GM19025 (cell line): ENCODE data around the gene ITM2C.

Experiments used
- ATAC-seq: cut with Tn5 transposase; IDR thresholded peaks from one replicate; pipeline ENCODE4 v1.9.1; 2021; ENCODE audit warnings: mild to moderate bottlenecking, low read depth, moderate library complexity; ENCODE audit not compliant: unreplicated experiment

Gene ITM2C, protein sequence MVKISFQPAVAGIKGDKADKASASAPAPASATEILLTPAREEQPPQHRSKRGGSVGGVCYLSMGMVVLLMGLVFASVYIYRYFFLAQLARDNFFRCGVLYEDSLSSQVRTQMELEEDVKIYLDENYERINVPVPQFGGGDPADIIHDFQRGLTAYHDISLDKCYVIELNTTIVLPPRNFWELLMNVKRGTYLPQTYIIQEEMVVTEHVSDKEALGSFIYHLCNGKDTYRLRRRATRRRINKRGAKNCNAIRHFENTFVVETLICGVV

DNA sequence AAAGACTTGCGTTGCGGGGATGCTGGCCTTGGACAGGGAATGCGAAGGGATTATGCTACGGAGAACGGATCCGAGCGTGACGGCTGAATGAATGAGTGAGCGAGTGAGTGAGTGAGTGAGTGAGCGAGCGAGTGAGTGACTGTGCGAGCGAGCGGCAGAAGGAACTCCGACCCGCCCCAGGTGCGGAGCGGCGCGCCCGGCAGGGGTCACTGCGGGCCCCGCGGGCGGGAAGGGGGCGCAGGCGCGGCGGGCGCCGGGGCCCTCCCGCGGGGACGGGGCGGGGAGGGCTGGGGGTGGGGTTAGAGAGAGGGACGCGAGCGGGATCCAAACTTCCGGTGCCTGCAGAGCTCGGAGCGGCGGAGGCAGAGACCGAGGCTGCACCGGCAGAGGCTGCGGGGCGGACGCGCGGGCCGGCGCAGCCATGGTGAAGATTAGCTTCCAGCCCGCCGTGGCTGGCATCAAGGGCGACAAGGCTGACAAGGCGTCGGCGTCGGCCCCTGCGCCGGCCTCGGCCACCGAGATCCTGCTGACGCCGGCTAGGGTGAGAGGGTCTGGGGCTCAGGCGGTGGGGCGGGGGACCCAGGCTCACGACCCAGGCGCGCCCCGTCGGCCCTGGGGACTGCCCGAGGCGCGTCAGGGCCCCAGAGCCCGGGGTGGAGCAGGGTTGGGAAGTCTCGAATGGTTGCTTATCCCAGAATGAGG, at the start of gene ITM2C:
Gene ITM2C, plus strand, starts transcription at position 338 of the 702 bp plus-strand sequence. Its CDS starts 84 bp downstream, at position 422.
- ATAC-seq, result peak; percentile 54

DNA sequence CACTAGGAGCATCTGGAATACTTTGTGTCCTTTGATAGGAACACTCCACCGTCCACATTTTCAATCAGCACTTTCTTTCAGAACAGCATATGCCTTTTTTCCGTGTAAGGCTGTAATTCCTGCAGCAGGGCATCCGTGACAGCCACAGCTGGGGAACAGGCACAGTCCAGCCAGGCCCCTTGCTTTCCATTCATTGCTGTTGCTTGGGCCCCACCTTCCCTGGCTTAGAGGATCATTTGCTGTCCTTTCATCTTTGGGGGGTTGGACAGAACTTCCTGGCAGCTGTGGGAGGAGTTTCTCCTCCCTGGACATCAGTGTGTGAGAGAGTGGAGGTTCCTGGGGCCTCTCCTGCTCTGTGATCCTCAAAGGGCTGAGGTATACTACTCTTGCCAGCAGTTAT, 49.7 kb upstream of the ITM2C start:
- ATAC-seq, result no peak

DNA sequence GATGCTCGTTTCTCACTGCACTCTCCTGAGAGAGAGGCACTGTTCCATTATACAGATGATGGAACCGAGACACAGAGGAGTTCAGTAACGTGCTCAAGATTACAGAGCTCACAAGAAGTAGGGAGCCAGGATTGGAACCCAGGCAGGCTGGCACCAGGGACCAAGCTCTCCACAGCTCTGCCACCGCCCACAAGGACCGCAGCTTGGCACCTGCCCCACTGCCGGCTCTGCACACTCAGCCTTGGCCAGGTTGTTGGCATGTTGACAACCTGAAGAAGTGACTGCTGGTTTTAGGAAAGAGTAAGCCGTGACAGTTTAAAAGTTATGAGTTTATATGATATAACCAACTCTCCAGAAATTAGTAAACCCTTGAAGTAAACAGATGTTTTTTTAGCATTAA, 48.0 kb upstream of the ITM2C start:
- ATAC-seq, result no peak

DNA sequence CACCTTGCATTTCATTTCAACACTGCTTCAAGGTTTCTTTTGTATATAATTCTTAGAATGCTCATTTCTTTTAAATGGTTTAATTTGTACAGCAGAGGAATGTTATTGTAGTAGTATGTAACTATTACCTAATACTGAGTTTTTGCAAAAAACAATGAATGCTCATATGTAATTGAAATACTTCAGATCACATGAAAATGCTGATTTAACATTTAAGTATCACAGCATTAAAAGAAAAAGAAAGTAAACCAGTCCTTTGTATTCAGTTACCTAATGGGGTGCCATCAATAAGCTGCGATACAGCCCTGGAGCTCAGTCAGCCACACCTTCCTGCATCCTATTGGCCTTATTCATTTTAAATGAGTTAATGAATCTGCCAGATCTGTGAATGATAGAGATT, 45.3 kb upstream of the ITM2C start:
- ATAC-seq, result no peak

DNA sequence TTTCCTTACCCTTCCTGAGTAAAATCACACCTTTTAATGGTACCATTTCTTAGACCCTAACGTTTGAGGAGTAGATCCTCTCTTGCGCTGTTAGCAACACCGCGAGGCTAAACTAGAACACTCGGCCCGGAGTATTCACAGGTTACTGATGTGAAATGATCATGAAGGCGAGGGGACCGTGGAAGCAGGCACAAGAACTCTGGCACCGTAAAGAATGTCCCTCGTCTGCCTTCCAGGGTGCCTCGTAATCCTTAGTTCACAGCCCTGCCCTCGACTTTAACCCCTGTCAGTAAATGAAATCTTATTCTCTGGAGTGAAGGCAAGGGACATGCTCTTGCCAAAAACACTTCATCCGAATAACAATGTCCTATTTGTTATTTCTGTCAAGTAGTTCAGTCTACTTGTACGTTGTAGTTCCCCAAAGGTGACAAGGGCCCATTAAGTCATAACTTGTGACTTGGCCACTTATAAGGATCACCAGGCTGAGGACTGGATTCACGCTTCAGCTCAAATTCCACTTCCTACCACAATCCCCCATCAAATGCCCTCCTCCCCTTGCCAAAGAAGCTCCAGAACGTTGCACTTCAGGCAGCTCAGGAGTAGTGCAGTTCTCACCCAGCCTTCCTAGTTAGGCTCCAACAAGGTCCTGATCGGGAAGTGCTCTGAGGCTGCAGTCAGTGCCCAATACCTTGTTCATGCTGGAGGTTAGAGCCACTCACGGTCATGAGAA, 43.3 kb upstream of the ITM2C start:
- ATAC-seq, result no peak

DNA sequence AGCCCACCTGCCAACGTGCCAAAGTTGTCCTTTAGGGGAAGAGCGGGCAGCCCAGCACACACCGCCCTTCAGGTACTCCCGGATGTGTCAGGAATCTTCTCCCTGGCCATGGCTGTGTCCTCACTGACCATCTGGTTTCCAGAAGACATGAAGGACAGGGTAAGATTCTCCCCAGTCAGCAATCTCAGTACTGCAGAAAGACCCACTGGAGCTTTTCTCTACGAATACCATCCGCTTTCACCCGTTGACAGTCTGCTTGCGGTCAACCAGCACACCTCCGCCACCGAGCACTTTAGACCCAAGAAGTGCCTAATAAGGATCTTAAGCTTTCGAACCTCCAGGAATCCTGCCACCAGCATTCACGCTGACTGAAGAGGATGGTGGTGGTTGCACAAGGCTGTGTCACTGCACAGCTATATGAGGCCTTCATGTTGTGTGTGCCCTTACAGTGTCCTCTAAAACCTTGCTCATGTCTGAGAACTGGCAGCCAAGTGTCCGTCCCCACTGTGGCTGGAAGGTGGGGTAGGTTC, 42.7 kb upstream of the ITM2C start:
- no peak for ATAC-seq

DNA sequence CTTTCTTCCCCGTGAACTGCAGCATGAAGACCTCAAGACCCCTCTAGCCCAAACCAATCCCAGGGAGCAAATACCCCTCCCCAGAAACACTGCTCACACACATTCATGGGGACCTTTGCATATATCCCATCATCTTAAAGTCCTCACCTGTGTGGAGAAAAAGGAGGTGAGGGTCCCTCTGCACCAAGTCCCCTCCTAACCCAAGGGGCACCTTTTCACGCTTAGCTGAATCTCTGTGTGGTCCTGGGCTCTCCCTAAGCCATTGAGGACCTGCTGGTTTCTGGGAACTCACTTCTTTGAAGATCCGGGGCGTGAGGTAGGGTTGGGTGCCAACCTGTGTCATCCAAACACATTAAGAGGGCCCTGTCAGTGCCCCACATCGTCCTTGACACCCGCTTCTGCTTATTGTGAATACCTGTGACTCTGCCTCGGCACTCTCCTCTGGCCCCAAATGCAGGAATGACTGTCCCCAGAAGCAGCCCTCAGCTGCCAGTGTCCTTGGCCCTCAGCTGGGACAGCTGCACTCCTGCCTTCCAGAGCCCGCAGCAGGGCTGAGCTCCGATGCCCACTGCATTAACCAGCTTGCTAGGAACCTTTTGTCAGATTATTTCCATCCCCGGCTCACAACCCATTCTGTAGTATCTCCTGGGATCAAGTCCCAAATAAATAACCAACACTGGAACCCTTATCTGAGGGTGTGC, 41.3 kb upstream of the ITM2C start:
- ATAC-seq, result no peak

DNA sequence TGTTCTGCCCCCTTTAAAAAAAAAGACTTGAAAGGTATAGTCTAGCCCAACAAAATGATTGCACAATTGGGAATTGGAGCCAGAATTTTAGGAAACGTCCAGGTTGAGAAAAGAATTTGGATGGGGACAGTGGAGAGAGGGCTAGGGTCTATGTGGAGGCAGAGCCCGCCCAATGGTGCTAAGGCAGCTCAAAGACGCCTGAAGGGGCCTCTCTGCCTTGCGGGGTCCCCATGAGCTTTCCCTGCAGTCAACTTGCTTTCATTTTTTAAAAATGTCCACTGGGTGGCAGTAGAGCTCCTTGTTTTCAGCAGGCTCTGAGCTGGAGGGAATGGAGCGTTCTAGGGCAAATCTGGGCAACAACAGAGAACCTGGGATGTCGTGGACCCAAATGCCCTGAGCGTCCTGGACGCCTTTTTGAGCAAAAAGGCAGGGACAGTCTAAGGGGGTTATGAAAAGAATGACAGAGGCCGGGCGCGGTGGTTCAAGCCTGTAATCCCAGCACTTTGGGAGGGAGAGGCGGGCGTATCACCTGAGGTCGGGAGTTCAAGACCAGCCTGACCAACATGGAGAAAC, 40.2 kb upstream of the ITM2C start:
- ATAC-seq, result no peak

DNA sequence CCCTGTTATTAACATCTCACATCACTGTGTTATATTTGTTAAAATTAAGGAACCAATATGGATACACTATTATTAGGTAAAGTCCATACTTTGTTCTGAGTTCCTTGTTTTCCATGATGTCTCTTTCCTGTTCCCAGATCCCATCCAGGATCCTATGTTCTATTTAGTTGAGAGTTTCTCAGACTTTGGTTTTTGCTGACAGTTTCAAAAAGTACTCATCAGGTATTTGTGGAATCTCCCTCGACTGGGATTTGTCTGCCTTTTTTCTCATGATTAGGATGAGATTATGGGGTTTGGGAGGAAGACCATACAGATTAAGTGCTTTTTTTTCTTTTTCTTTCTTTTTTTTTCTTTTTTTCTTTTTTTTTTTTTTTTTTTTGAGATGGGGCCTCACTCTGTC, 39.4 kb upstream of the ITM2C start:
- ATAC-seq, result no peak

DNA sequence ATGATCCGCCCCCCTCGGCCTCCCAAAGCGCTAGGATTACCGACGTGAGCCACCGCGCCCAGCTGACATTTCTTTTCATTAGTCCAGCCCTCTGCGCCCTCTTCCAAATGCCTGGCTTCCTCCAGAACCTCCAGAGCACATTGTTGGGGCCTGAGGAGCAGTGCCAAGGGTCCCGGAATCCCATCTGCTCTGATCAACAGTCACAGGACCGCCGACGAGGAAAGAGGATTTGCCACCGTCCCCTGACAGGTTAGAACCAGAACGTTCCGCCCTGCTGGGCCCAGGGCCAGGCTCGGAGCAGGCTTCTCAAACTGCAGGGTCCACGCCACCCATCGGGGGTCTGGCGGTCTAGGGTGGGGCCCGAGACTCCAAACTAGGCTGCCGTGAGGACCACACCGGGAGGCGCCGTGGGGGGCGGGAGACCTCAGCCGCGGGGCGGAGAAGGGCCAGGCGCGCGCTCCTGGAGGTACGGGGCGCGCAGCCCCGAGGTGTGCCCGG, 36.9 kb upstream of the ITM2C start:
- no peak for ATAC-seq

DNA sequence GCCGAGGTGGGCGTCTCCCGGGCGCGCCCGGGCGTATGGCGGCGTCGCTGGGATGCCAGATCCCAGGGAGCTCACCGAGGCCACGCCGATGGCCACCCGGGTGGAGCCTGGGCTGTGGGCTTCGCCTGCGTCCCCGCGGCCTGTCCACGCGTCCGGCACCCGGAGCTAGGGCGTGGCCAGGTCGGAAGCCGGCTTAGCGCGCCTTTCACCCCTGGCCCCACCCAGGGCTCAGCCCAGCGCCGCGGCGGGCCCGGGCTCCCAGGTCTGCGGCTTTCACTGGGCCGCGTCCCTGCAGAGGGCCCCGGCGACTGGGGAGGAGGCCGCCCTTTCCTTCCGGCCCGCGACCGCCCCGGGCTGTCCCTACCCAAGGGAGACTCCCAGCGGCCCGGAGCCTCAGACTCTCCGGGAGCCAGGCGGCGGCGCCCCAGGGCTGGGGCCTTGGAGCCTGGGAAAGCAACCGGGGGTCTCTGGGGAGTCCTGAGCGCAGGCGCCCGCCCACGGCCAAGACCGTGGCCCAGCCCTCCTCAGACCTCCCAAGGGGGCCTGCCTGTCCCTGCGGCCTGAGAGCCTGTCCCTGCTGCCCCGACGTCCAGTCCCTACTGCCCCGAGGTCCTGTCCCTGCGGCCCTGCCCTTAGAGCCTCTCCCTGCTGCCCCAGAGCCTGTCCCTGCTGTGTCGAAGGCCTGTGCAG, 36.3 kb upstream of the ITM2C start:
- no peak for ATAC-seq

DNA sequence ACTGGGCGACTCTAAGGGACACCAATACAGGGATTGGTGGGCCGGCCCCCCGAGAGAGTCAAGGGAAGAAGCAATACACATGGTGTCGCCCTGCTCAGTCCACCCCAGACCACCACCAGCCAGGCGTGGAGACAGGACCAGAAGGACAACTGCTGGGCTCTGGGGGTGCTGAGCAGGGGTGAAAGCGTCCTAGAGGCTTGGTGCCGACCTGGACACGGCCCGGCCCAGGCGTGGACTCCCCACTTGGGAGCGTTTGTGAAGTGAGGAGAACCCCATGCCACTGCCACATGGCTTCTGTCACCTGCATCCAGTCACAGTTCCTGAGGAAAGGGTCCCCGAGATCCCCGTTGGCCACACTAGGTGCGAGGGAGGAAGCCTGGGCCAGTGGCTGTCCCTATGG, 35.4 kb upstream of the ITM2C start:
- no peak for ATAC-seq

DNA sequence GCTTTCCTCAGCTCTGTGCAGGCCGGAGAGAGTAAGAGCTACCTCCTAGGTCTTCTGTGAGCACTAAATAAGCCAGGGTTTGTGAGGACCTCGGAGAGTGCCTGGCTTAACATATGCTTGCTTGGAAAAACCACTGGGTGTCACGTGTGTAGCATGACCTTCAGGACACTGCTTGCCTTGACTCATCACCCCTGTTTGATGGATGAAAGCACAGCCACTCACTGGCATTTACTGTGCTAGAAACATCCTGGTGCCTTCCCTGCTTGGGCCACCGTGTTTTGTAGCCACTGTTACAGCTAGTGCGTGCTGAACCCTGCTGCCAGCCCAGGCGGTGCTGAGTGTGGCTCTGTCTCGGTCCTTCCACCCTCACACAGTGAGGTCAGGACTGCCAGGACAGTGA, 34.8 kb upstream of the ITM2C start:
- ATAC-seq, result no peak

DNA sequence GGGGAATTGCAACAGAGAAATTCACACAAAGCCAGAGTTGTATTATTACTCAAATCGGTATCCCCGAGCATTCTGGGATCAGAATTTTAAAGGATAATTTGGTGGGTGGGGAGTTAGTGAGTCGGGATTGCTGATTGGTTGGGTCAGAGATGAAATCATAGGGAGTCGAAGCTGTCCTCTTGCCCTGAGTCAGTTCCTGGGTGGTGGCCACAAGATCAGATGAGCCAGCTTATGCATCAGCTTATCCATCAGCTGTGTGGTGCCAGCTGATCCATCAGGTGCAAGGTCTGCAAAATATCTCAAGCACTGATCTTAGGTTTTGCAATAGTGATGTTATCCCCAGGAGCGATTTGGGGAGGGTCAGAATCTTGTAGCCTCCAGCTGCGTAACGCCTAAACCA, 34.3 kb upstream of the ITM2C start:
- ATAC-seq, result no peak

DNA sequence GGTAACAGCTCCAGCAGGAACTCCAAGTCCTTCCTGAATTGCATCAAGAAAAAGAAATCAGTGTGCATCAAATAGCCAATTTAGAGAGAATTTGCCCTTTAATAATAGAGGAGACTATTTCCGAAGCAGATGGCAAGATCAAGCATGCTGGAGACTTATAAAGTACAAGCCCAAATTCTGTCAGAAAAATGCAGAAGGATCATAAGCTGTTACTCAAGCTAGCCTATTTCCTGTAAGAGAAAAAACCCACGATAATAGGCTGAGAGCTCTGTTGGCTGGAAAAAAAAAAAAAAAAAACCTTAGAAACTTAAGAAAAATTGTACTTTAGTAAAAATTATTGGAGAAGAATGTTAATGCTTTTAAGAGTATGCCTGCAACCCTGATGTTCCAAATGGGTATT, 24.4 kb upstream of the ITM2C start:
- no peak for ATAC-seq

DNA sequence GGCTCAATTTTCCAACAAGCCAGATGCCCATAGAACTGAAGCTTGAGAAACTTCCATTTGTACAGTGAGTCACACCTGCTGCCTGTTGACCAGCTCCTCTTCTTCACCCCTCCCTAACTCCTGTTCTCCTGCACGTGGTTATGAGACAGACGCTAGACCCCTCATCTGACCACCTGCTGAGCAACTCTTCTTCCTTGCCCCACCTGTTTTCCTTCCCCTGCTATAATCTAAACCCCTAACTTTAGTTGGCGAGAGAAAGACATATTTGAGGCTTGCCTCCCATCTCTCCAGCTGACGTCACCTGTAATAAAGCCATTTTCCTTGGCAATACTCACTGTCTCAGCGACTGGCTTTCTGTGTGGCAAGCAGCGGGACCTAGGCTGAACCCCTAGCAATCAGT, 22.3 kb upstream of the ITM2C start:
- no peak for ATAC-seq

DNA sequence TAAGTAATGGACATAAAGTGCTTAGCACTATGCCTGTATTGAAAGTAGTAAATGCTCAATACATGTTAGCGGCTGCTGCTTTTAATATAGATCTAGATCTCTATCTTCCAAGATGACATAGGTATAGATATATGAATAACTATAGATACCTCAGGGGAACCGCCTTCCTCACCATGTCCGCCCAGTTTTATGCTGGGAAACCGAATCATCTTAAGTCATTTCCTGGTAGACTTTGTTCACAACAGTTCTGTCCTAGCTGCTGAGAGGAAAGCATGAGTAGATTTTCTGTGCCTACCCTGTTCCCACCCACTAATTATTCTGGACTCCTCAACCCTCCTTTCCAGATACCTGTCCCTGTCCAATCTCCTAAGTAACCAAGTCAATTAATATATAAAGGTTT, 21.6 kb upstream of the ITM2C start:
- ATAC-seq, result no peak

DNA sequence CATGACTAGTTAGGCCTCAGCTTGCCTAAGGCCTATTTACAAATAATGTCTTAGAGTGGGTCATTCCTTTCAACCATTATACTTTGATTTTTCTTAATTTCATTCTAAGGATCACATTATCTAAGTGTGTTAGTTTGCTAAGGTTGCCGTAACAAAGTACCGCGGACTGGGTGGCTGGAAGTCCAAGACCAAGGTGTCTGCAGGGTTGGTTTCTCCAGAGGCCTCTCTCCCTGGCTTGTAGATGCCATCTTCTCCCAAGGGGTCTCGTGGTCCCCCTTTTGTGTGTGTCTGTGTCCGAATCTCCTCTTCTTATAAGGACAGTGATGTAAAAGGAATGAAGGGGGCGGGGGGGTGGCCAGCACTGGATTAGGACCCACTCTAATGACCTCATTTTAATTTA, 18.4 kb upstream of the ITM2C start:
- ATAC-seq, result no peak

DNA sequence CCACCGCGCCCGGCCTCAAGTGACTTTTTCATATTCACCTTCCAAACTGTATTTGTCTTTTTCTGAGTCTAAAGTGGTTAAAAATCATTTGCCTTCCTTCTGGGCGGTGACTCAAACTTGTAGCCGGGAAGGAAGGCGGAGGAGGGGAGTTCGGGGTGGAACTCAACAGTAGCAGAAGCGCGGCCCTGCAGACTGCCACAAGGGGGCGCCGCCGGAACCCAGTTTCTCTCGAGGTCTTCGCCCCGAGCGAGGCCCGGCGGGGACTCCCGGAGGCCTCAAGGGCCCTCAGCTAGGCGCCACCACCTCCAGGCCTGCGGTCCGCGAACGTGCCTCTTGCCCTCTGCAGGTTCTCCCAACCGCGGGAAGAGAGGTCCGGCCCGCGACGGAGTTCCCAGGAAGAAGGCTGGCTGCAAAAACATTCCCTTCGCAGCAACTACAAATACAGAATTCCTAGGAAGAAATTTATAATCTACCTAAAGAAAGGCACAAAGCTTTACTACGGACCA, 16.8 kb upstream of the ITM2C start:
- ATAC-seq, result peak; percentile 89
